IMR-90 (cell line): ENCODE measurements around the gene ECHS1. TPM values are rescaled to one million over a fixed set of nuclear protein-coding genes. Genes with fewer than 3 reads are reported as not detected.

Source experiments
- ATAC-seq: fragments of 200-7000 bp; cut with Tn5 transposase; 2 replicates; pipeline ENCODE4 v1.9.1; 2020; ENCODE audit warnings: low read depth, mild to moderate bottlenecking, moderate library complexity
- BruUV-seq: library from RNA; stranded (reverse); fragments of 400-500 nt; replicated peaks from 2 replicates; lab custom pipeline; 2021; lab: Mats Ljungman, UMichigan
- CTCF ChIA-PET: fragments of 300-600 bp; formaldehyde crosslinking; extraction: SDS; loops from one replicate; lab custom pipeline; 2021; ENCODE audit warnings: antibody characterized with exemption; lab: Yijun Ruan, JAX
- POLR2A ChIA-PET: fragments of 300-600 bp; sonication (Branson Sonifier 250); formaldehyde crosslinking; loops from one replicate; lab custom pipeline; 2022; ENCODE audit warnings: antibody characterized with exemption; ENCODE audit not compliant: unreplicated experiment; lab: Charles Lee
- DNase-seq: peaks from one replicate; pipeline ENCODE4 v3.0.0; 2013
- H2AFZ ChIP-seq: replicated peaks from 2 replicates; pipeline ENCODE3; 2013; ENCODE audit warnings: low read length, mild to moderate bottlenecking; ENCODE audit not compliant: poor library complexity
- H2AK5ac ChIP-seq: 2 replicates; pipeline ENCODE4 v1.6.1; 2013; ENCODE audit warnings: low read depth, low read length, inconsistent platforms
- H2AK9ac ChIP-seq: replicated peaks from 2 replicates; pipeline ENCODE3; 2013; ENCODE audit warnings: mild to moderate bottlenecking, low read depth, low read length, moderate library complexity; ENCODE audit not compliant: poor library complexity
- H2BK120ac ChIP-seq: 2 replicates; pipeline ENCODE4 v1.6.1; 2013; ENCODE audit warnings: low read depth, low read length, inconsistent platforms
- H2BK15ac ChIP-seq: 3 replicates; pipeline ENCODE4 v1.6.1; 2013; ENCODE audit warnings: low read depth, low read length, inconsistent platforms
- H2BK20ac ChIP-seq: 2 replicates; pipeline ENCODE4 v1.6.1; 2013; ENCODE audit warnings: low read depth, mild to moderate bottlenecking, inconsistent platforms, low read length, moderate library complexity
- H2BK5ac ChIP-seq: 2 replicates; pipeline ENCODE4 v1.6.1; 2013; ENCODE audit warnings: mild to moderate bottlenecking, low read depth, low read length, inconsistent platforms; ENCODE audit not compliant: poor library complexity, severe bottlenecking
- H3K14ac ChIP-seq: replicated peaks from 2 replicates; pipeline ENCODE4 v1.6.1; 2013; ENCODE audit warnings: low read depth, low read length, inconsistent platforms
- H3K18ac ChIP-seq: 2 replicates; pipeline ENCODE4 v1.6.1; 2013; ENCODE audit warnings: low read depth, low read length, control low read depth
- H3K23ac ChIP-seq: 2 replicates; pipeline ENCODE4 v1.6.1; 2013; ENCODE audit warnings: low read depth, low read length, inconsistent platforms
- H3K27ac ChIP-seq: 2 replicates; pipeline ENCODE4 v1.5.1; 2013; ENCODE audit warnings: mild to moderate bottlenecking, control low read depth, low read length; ENCODE audit not compliant: insufficient read depth
- H3K27me3 ChIP-seq: 2 replicates; pipeline ENCODE4 v1.6.1; 2013; ENCODE audit warnings: low read length; ENCODE audit not compliant: control insufficient read depth, insufficient read depth
- H3K36me3 ChIP-seq: 2 replicates; pipeline ENCODE4 v1.6.1; 2013; ENCODE audit warnings: low read length, mixed read lengths; ENCODE audit not compliant: control insufficient read depth, insufficient read depth
- H3K4ac ChIP-seq: 2 replicates; pipeline ENCODE4 v1.6.1; 2013; ENCODE audit warnings: low read depth, low read length, inconsistent platforms
- H3K4me1 ChIP-seq: 2 replicates; pipeline ENCODE4 v1.6.1; 2013; ENCODE audit warnings: low read length, mixed read lengths; ENCODE audit not compliant: control insufficient read depth, insufficient read depth
- H3K4me2 ChIP-seq: 2 replicates; pipeline ENCODE4 v1.6.1; 2013; ENCODE audit warnings: low read depth, mild to moderate bottlenecking, control low read depth, low read length, moderate library complexity
- H3K4me3 ChIP-seq: 2 replicates; pipeline ENCODE4 v1.5.1; 2013; ENCODE audit warnings: low read depth, mild to moderate bottlenecking, control low read depth, low read length, moderate library complexity; ENCODE audit not compliant: insufficient read depth
- H3K56ac ChIP-seq: 2 replicates; pipeline ENCODE4 v1.6.1; 2013; ENCODE audit warnings: low read length, inconsistent platforms; ENCODE audit not compliant: insufficient read depth; ENCODE audit errors: extremely low read depth
- H3K79me1 ChIP-seq, 2 experiments: 2 replicates each; pipeline ENCODE4 v1.6.1; 2013; ENCODE audit warnings: low read length in 2 of 2, inconsistent platforms in 1 of 2, low read depth in 1 of 2
- H3K9ac ChIP-seq: 2 replicates; pipeline ENCODE4 v1.6.1; 2013; ENCODE audit warnings: low read depth, low read length, control low read depth
- H3K9me1 ChIP-seq: 2 replicates; pipeline ENCODE4 v1.6.1; 2013; ENCODE audit warnings: low read length, inconsistent platforms; ENCODE audit not compliant: insufficient read depth
- H3K9me3 ChIP-seq: 2 replicates; pipeline ENCODE4 v1.6.1; 2013; ENCODE audit warnings: low read length; ENCODE audit not compliant: control insufficient read depth, insufficient read depth
- H4K20me1 ChIP-seq: 2 replicates; pipeline ENCODE4 v1.6.1; 2013; ENCODE audit warnings: low read length, inconsistent platforms; ENCODE audit not compliant: insufficient read depth
- H4K5ac ChIP-seq: 2 replicates; pipeline ENCODE4 v1.6.1; 2013; ENCODE audit warnings: mild to moderate bottlenecking, low read depth, low read length, control low read depth
- H4K8ac ChIP-seq, 2 experiments: 2 replicates each; pipeline ENCODE4 v1.6.1; 2013; ENCODE audit warnings: low read depth in 2 of 2, low read length in 2 of 2, control low read depth in 1 of 2, inconsistent platforms in 1 of 2
- H4K91ac ChIP-seq: 2 replicates; pipeline ENCODE4 v1.6.1; 2013; ENCODE audit warnings: low read depth, low read length, inconsistent platforms; ENCODE audit not compliant: insufficient read depth
- BHLHE40 ChIP-seq: fragments of 150-350 bp; IDR thresholded peaks from 2 replicates; pipeline ENCODE4 v1.6.1; 2016; ENCODE audit warnings: mild to moderate bottlenecking, low read depth, low read length
- CEBPB ChIP-seq: IDR thresholded peaks from 2 replicates; pipeline ENCODE4 v1.6.1; 2012; ENCODE audit warnings: low read depth, low read length, improper control_type of control experiment
- CHD1 ChIP-seq: IDR thresholded peaks from 2 replicates; pipeline ENCODE4 v1.6.1; 2012; ENCODE audit warnings: low read depth, low read length, improper control_type of control experiment
- FOS ChIP-seq: fragments of 150-350 bp; IDR thresholded peaks from 2 replicates; pipeline ENCODE4 v1.6.1; 2016; ENCODE audit warnings: low read depth, low read length
- MAFK ChIP-seq: IDR thresholded peaks from 2 replicates; pipeline ENCODE4 v1.6.1; 2012; ENCODE audit warnings: low read depth, low read length, improper control_type of control experiment
- MXI1 ChIP-seq: IDR thresholded peaks from 2 replicates; pipeline ENCODE4 v1.6.1; 2012; ENCODE audit warnings: low read depth, mild to moderate bottlenecking, low read length, moderate library complexity, borderline replicate concordance
- POLR2A ChIP-seq: IDR thresholded peaks from 2 replicates; pipeline ENCODE4 v1.6.1; 2012; ENCODE audit warnings: mild to moderate bottlenecking, low read depth, low read length
- RAD21 ChIP-seq: IDR thresholded peaks from 2 replicates; pipeline ENCODE4 v1.6.1; 2012; ENCODE audit warnings: low read length, improper control_type of control experiment
- RCOR1 ChIP-seq: IDR thresholded peaks from 2 replicates; pipeline ENCODE4 v1.6.1; 2012; ENCODE audit warnings: mild to moderate bottlenecking, low read length, improper control_type of control experiment; ENCODE audit not compliant: insufficient replicate concordance
- USF2 ChIP-seq: fragments of 150-350 bp; IDR thresholded peaks from 2 replicates; pipeline ENCODE4 v1.6.1; 2017; ENCODE audit warnings: mild to moderate bottlenecking, antibody characterized with exemption, low read length, low read depth
- WGBS, 2 experiments: methylation state at CpG; one replicate each; pipeline versions ENCODE4 v1.1.5 to v1.1.7; 2013; ENCODE audit warnings: missing lambda C conversion rate in 2 of 2; ENCODE audit not compliant: insufficient read length in 1 of 2; ENCODE audit errors: extremely low coverage in 2 of 2; 5-methylcytosine and 5-hydroxymethylcytosine counted together
- dilution Hi-C: fragments of 300-500 bp; cut with HindIII; formaldehyde crosslinking; loops from one replicate; pipeline ENCODE4 v1.14.3; 2018; ENCODE audit warnings: low sequenced_read_pairs; ENCODE audit not compliant: unreplicated experiment
- in situ Hi-C: fragments of 300-500 bp; cut with MboI; formaldehyde crosslinking; loops from 3 replicates; pipeline ENCODE4 v1.14.3; 2019; ENCODE audit warnings: low sequenced_read_pairs, inconsistent platforms, mixed read lengths
- intact Hi-C: fragments of 100-400 bp; cut with micrococcal nuclease; formaldehyde crosslinking; loops from 2 replicates; pipeline ENCODE4 v1.10.0; 2022
- polyA plus RNA-seq, 3 experiments: library from polyadenylated mRNA; depleted of rRNA; stranded (reverse); fragments of >200 nt; gene quantifications; 2 replicates each; pipeline ENCODE4 v1.2.3, GENCODE V29; 2012; ENCODE audit warnings: low replicate concordance in 1 of 3
- total RNA-seq: library from RNA; depleted of rRNA; stranded (reverse); fragments of >200 nt; gene quantifications from 2 replicates; pipeline ENCODE4 v1.2.3, GENCODE V29; 2012

The ECHS1 gene
- total and polyA plus RNA-seq, 2 of the 4 experiments (the other 2 are of a cell fraction) = 60.8 to 84.2 TPM

GRCh38 chr10:133362846-133363245, 10.3 kb downstream of the ECHS1 start:
- Histone ChIP-seq H3K4ac (no peak overlapping the region), H4K20me1 (no peaks in the 10 kb centered on the region), H3K18ac (no peak overlapping the region), H3K14ac (no peak overlapping the region), H2BK5ac (no peak overlapping the region), H2AFZ (no peak overlapping the region), H4K5ac (no peak overlapping the region), H2AK5ac (no peak overlapping the region), H2AK9ac (no peak overlapping the region), H2BK15ac (no peak overlapping the region), H3K79me1 (no peaks in the 10 kb centered on the region), H4K8ac (no peak overlapping the region), H4K91ac (no peak overlapping the region), H3K9ac (no peak overlapping the region), H3K56ac (no peak overlapping the region), H3K27ac (no peak overlapping the region), H3K4me2 (no peak overlapping the region), H3K9me1 (no peaks in the 10 kb centered on the region; the same call in 1 of the 2 replicates), H3K4me1 (no peaks in the 10 kb centered on the region), H3K4me3 (no peak overlapping the region), H3K9me3 (no peaks in the 10 kb centered on the region), H2BK20ac (no peak overlapping the region), H3K27me3 (no peaks in the 10 kb centered on the region), H2BK120ac (no peak overlapping the region), H3K23ac (no peak overlapping the region), H3K36me3 (peaks cover 40% of the 10 kb centered on the region)
- ATAC-seq = no peak
- no peak for TF ChIP-seq USF2
- no peak for TF ChIP-seq RAD21
- TF ChIP-seq CEBPB = no peak
- TF ChIP-seq MAFK = no peak
- no peak for TF ChIP-seq FOS
- TF ChIP-seq MXI1 = no peak
- no peak for TF ChIP-seq BHLHE40
- TF ChIP-seq POLR2A = no peak
- no peak for TF ChIP-seq CHD1
- no peak for TF ChIP-seq RCOR1
- in situ Hi-C loops = no loop called here
- no TSS peak for BruUV-seq
- CTCF ChIA-PET = no interaction called here
- DNase-seq = no peak
- 97% methylated on average over 6 of the region's 13 CpGs; no CpG with 5 or more reads in 1 of the 2 experiments for WGBS, 2 experiments
- POLR2A ChIA-PET = no interaction called here
- dilution Hi-C loops = no loop called here
- intact Hi-C loops = no loop called here
